PC-9 (cell line): ENCODE results near the gene DDR2.

Experiments
- EZH2 ChIP-seq: fragments of 200-600 bp; sonication (generic); IDR thresholded peaks from 2 replicates; pipeline ENCODE4 v1.8.0; 2017; ENCODE audit warnings: antibody characterized with exemption, low read depth
- TF ChIP-seq, protein P1 (sequence below): fragments of 200-600 bp; sonication (generic); conservative IDR thresholded peaks from 2 replicates; pipeline ENCODE4 v1.6.1; 2017; ENCODE audit warnings: mixed run types, antibody characterized with exemption, mild to moderate bottlenecking, moderate library complexity

- TF ChIP-seq, protein P1, sequence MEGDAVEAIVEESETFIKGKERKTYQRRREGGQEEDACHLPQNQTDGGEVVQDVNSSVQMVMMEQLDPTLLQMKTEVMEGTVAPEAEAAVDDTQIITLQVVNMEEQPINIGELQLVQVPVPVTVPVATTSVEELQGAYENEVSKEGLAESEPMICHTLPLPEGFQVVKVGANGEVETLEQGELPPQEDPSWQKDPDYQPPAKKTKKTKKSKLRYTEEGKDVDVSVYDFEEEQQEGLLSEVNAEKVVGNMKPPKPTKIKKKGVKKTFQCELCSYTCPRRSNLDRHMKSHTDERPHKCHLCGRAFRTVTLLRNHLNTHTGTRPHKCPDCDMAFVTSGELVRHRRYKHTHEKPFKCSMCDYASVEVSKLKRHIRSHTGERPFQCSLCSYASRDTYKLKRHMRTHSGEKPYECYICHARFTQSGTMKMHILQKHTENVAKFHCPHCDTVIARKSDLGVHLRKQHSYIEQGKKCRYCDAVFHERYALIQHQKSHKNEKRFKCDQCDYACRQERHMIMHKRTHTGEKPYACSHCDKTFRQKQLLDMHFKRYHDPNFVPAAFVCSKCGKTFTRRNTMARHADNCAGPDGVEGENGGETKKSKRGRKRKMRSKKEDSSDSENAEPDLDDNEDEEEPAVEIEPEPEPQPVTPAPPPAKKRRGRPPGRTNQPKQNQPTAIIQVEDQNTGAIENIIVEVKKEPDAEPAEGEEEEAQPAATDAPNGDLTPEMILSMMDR, result no peak
- no peak for TF ChIP-seq EZH2
Measured at GRCh38 chr1:162662013-162662412, 29.7 kb downstream of the DDR2 start.
